HFF-Myc (cell line): ENCODE results near the gene NFIX.

Source experiments
- DNase-seq: peaks from one replicate; pipeline ENCODE4 v3.0.0-alpha.2; 2011; ENCODE audit warnings: low read depth; ENCODE audit errors: extremely low read depth
- H3K4me3 ChIP-seq: replicated peaks from 2 replicates; pipeline ENCODE4 v1.5.1; 2011; ENCODE audit warnings: low read depth, mild to moderate bottlenecking, control low read depth, low read length
- TF ChIP-seq, protein P1 (sequence below): IDR thresholded peaks from 2 replicates; pipeline ENCODE4 v1.5.1; 2012; ENCODE audit warnings: mild to moderate bottlenecking, low read depth, low read length, control low read depth; ENCODE audit errors: missing control alignments

The NFIX gene

DNA sequence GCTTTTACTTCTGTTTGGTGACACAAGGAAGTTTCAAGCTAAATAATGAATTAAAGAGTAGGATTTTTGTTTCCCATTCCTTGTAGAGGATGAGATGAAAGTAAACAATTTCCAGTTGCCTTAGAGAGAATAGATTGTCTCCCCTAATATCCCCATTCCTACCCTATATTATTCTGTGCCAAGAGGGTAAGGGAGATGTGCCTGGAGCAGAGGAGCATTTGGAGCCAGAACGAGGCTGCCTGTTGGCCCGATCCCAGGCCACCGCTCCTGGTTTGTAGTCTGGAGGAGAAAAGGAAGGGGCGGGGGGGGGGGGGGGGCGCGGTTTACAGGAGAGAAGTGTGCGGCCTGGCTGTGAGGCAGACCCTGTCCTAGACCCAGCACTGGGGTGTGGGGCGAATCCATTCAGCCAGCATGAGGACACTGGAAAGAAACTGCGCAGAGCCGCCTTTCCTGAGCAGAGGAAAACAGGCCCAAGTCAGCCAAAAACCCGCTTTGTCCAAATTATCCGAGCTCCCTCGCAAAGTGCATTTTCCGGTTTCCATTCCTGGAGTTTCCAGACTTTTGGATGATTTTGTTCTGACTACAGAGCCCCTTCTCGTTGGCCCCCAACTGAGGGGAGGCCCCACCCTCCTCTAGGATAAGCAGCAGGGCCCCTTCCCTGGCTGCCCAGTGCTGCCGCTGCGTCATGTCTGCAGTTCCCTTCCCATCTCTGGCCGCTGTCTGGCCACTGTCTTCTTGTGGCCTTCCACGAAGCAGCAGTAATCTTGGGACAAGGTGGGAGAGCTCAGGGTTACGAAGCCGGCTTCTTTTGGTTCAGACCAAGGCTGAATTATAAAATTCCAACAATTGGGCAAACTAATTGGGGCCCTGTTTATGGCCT lies 23.0 kb downstream of the NFIX start:
- TF ChIP-seq, protein P1, sequence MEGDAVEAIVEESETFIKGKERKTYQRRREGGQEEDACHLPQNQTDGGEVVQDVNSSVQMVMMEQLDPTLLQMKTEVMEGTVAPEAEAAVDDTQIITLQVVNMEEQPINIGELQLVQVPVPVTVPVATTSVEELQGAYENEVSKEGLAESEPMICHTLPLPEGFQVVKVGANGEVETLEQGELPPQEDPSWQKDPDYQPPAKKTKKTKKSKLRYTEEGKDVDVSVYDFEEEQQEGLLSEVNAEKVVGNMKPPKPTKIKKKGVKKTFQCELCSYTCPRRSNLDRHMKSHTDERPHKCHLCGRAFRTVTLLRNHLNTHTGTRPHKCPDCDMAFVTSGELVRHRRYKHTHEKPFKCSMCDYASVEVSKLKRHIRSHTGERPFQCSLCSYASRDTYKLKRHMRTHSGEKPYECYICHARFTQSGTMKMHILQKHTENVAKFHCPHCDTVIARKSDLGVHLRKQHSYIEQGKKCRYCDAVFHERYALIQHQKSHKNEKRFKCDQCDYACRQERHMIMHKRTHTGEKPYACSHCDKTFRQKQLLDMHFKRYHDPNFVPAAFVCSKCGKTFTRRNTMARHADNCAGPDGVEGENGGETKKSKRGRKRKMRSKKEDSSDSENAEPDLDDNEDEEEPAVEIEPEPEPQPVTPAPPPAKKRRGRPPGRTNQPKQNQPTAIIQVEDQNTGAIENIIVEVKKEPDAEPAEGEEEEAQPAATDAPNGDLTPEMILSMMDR: no peak
- peak overlapping the region; percentile 16 for H3K4me3 ChIP-seq
- DNase-seq: no peak

DNA sequence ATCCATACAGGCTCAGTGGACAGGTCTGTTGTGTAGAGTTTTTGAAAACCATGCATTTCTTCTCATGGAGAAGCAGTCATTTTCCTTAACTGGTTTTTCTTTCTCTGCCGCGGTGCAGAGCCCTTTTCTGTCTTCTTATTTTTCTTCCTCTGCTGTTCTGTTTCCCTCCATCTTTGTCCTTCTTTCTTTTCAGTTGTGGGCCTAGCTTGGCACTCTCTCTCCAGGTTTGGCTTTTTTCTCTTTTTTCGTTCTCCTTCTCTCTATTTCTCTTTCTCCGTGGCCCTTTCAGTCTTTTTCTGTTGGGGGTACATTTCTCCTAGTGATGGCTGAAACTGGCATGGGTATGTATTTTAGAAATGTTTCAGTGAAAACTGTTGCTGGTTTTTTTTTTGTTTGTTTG lies 24.1 kb downstream of the NFIX start:
- TF ChIP-seq, protein P1: no peak
- no peak overlapping the region for H3K4me3 ChIP-seq
- DNase-seq: no peak

DNA sequence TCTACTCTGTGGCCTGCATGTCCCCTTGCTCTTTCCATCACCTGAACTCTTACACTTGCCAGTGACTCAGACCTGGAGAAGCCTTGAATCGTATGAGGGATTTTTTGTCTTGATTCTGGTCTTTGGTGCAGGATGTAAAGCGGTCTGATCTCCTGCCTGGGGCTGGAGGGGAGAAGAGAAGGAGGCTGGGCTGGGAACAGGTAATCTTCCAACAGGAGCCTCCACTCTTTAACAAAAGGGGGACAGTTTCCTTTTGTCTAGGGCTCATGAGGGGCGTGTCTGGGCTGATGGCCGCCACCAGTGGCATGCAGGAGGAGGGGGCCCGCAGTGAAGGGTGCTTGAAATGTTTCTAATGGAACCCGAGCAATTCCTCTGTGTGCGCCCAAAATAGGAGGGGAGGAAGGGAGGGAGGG lies 24.7 kb downstream of the NFIX start:
- TF ChIP-seq, protein P1: no peak
- no peak overlapping the region for H3K4me3 ChIP-seq
- no peak for DNase-seq

DNA sequence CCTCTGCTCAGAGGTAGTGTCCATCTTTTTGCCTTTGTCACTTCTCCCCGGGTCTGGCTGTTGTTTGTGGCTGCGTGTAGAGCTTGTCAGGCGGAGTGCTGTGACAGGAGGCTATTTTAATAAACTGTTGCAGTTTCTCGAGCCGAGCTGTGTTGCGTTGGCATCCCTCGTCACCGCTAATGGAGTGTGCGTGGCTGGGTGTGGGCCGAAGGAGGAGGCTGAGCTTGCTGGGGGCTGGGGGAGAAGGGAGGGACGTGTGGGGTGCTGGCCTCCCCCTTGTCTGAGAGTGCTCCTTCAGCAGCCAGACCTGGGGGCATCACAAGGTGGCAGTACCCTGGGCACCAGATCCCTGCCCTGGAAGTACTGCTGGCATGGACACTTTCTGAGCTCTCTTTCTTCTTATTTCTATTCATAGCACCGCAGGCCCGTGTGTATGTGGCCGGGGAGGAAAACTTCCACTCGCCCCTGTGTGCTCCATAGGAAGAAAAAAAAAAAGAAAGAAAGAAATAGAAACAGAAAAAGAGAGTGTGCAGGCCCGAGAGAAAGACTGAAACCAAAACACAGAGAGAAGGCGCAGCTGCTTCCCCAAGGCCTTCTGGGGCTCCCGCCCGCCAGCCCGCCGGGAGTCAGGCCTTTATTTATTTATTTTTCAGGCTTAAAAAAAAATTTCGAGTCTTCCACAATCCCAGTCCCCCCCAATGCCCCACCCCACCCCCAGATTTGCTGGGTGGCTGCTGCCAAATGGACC lies 27.0 kb downstream of the NFIX start:
- TF ChIP-seq, protein P1: no peak
- H3K4me3 ChIP-seq: peak overlapping the region; percentile 53
- DNase-seq: no peak

DNA sequence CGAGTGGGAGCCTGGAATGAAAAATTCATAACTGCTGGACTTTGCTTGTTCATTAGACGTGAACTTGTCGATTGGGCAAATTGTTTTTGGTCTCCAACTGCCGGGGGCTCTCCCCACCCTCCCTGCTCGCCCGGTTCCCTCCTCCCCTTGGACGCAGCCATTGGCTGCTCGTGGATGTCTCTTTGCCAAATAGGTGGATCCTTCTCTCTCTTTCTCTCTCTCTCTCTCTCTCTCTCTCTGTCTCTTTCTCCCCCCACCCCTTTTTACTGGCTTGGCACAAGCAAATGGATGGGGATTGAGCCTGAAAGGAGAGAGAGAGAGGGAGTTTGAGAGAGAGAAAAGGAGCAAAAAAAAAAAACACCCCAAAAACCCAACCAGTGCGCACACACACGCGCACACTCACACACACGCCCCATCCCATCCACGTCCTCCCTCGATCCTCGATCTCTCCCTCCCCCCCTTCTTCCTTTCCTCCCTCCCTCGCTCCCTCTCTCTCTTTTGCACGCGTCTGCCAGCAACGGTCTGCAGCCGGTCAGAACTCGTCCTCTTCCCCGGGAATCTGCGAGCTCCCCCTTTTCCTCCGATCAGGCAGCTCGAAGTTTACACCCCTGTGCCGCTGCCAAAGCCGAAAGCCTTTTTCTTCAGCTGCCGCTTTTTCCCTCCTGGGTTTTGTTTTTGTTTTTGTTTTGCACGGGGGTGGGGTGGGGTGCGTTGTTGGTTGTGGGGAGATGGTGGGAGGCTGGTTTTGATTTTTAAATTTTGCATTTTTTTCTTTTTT lies 27.8 kb downstream of the NFIX start:
- peak overlapping the region; percentile 53 for H3K4me3 ChIP-seq
- peak; percentile 81 for DNase-seq

DNA sequence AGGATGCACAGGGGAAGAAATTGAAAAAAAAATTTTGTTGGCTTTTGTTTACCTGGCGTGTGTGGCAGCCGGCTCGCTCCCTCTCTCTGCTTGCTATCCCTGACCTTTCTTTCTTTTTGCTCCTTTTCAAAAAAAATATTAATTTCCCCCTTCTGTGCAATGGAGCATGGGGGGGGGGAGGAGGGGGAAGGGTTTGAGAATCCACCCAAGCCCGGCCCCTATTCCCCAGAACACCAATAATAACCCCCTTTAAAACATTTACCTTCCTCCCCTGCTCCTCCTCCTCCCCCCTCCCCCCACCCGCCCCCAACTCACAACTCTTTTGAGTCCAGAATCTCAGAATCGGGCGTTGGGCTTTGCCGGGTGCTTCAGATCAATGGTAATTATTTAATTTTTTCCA lies 28.4 kb downstream of the NFIX start:
- TF ChIP-seq, protein P1: no peak
- peak overlapping the region; percentile 53 for H3K4me3 ChIP-seq

More for the DNA sequence above, 27.8 kb downstream of the NFIX start:
- TF ChIP-seq, protein P1: no peak

More for the DNA sequence above, 28.4 kb downstream of the NFIX start:
- DNase-seq: no peak
